NCI-H2081 (cell line): ENCODE results near the gene MED25.
A peak's percentile ranks its signal among the peaks of the same experiment; 100 is the strongest.

ENCODE experiments used
- DNase-seq, 2 experiments: peaks; one replicate each; lab custom pipeline; 2025; lab: John Stamatoyannopoulos, UW

MED25 gene

DNA sequence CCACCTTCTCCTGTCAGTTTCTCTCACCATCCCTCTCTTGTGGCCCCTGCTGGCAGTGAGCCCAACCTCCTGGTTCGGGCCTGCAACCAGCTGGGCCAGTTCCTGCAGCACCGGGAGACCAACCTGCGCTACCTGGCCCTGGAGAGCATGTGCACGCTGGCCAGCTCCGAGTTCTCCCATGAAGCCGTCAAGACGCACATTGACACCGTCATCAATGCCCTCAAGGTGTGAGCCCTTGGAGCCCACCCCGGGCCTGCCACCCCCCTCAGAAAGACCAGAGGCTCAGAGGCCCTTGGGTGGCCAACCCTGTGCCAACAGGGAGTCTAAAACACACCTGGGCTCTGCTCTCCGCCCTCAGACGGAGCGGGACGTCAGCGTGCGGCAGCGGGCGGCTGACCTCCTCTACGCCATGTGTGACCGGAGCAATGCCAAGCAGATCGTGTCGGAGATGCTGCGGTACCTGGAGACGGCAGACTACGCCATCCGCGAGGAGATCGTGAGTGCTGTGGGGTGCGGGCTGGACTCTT is 18.8 kb upstream of the MED25 start:
- DNase-seq: no peak

GRCh38 chr19:49799798-49800376 is 18.2 kb upstream of the MED25 start:
- DNase-seq: no peak

DNA sequence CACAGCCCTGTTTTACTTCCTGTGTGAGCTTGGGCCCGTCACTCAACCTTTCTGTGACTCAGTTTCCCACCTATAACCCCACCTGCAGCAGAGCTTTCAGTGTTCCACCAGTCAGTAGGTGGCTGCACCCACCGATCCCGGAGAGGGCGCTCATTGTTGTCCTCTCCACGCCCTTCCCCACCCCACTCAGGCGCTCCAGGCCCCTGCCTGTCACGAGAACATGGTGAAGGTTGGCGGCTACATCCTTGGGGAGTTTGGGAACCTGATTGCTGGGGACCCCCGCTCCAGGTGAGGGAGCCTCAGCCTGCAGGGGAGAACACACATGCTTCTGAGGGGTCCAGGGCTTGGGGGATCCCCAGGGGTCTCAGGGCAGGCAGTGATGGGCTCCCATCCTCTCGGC is 17.3 kb upstream of the MED25 start:
- no peak for DNase-seq

- DNase-seq: no peak
Observed at GRCh38 chr19:49801401-49801888, 16.6 kb upstream of the MED25 start.

GRCh38 chr19:49801966-49802661 is 16.0 kb upstream of the MED25 start:
- DNase-seq: peak; percentile 60 to 82

- peak in 1 of 2 experiments; percentile 10 for DNase-seq
Observed at GRCh38 chr19:49802836-49803528, 15.1 kb upstream of the MED25 start.

- DNase-seq: no peak
Observed at GRCh38 chr19:49803529-49803856, 14.6 kb upstream of the MED25 start.

DNA sequence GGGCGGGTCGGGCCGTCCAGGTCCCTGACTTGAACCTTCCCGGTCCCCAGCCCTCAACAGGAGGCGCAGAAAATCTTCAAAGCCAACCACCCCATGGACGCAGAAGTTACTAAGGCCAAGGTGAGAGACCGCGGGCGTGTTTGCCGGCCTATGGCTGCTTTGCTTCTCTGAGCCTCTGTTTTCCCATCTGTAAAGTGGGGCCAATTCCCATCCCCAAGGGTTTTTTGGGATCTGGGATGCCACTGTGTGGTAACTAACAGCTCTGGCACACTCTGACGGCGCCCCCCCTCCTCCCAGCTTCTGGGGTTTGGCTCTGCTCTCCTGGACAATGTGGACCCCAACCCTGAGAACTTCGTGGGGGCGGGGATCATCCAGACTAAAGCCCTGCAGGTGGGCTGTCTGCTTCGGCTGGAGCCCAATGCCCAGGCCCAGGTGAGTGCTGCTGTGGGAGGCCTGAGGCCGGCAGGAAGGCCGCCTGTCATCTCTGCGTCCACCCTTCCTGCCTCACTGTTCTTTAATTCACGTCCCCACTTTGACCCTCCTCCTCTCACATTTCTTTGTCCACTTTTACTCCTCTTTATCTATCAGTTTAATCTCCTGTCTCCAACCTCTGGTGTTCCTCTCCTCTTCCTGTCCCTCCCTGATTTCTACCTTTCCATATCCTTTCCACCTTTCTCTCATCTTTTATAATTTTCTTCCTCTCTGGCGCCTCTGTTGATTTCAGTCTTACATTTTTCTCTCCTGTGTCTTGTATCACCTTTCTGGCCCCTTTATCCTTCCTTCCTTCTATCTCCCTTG is 12.1 kb upstream of the MED25 start:
- DNase-seq: no peak

GRCh38 chr19:49806620-49806959 is 11.5 kb upstream of the MED25 start:
- no peak for DNase-seq

GRCh38 chr19:49807058-49807903 is 10.8 kb upstream of the MED25 start:
- no peak for DNase-seq

DNA sequence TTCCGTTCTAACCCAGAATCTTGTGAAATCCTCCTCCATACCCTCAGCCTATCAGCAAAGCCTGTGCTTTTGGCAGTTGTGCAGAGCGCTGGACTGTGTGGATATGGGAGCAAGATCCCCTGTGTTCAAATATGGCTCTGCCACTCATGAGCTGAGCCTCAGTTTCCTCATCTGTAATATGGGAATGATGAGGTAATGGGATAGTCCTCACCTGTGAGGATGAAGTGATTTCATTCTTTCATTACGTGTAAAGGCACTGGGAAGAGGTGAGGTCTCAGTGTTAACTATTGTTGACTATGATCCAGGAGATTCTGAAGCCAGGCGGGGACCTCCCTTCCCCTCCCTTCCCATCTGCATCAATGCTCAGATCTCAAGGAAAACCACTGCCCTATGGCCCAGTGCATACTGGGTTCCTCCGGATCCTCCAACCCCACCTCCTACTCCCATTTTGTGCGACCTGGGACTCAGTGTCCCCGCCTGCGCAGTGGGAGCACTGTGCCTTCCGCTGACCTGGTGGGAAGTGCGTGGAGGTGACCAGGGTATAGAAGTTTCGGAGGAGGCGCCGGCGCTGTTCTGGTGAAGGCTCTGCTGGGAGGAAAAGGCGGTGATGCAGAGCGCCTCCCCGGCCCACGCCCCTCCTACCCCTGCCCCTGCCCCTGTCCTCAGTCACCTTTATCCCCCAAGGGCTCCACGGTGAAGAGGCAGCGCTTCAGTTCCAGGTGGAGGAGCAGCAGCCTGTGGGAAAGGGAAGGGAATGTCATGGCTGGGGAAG is 10.0 kb upstream of the MED25 start:
- no peak for DNase-seq

- DNase-seq: peak; percentile 57 to 78
Observed at GRCh38 chr19:49808711-49809159, 9.4 kb upstream of the MED25 start.

DNA sequence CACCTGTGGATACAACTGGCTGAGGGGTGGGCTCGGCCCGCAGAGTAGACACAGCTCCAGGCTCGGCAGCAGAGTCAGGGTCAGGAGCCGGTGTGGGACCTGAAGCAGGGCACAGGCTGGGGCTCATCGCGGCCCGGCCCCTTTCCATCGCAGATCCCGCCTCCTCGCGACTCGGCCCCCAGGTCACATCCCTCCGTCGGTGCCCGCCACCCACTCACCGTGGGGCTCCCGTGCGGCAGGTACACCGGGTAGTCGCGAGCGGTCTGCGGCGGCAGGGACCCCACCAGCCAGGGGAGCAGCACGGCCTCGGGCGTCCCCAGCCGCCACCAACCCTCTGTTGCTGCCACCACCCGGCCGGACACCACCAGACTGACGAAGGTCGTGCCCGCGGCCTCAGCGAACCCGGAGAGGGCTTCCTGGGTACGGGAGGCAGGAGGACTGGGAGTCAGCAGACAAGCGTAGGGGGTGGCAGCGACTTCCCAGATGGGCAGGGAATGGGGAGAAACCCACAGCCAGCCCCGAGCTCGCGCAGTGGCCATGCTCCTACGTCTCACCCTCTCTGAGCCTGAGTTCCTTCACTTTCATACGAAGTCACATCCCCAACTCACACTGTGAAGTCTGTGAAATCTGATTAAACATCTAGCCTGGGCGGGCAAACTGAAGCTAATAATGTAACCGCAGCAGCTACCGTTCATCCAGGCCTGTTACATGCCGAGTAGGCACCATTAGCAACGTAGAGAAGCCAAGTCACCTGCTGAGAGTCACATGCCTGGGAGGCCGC is 8.7 kb upstream of the MED25 start:
- DNase-seq: peak; percentile 2 to 41

- no peak for DNase-seq
Observed at GRCh38 chr19:49809941-49810389, 8.1 kb upstream of the MED25 start.

- DNase-seq: no peak
Observed at GRCh38 chr19:49811328-49811727, 6.8 kb upstream of the MED25 start.

DNA sequence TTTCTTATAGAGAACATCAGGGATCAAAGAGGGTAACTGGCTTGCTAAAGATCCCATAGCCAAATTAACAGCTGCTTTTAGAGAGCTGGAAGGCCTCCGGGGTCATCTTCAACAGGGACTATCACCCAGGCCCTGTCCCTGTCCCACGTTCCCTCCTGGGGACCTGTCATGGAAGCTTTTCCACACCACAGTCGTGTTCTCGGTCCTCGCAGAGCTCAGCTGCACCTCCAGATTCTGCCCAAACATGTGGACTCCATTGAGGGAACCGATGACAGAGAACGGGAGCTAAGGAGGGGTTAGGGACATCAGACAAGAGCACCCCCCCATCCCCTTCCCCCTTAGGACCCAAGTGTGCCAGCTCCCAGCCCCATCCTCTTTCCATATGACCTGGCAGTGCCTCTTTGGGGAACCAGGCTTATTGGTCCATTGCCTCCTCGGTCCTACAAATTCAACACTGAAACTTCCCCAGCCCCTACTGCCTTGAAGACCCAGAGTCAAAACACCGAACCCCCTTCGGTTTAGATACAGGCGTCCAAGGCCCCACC is 5.6 kb upstream of the MED25 start:
- no peak for DNase-seq

- DNase-seq: peak; percentile 96 to 99
Observed at GRCh38 chr19:49812997-49813861, 4.9 kb upstream of the MED25 start, which contains the start of gene FUZ. FUZ (minus strand) TSS chr19:49813292; CDS start chr19:49813106, 186 bp downstream.

GRCh38 chr19:49814010-49814409 is 4.1 kb upstream of the MED25 start:
- no peak for DNase-seq
